K562 (cell line): ENCODE results near the gene DMWD.

ENCODE experiments used
- HNRNPH1 ChIP-seq: fragments of 200-400 bp; formaldehyde crosslinking; optimal IDR thresholded peaks from 2 replicates; pipeline ENCODE3; 2017; ENCODE audit warnings: low read depth, mild to moderate bottlenecking, low read length, moderate library complexity
- MAFG ChIP-seq: fragments of 450-650 bp; conservative IDR thresholded peaks from 2 replicates; pipeline ENCODE4 v1.6.1; 2016; ENCODE audit warnings: missing genetic modification characterization, missing compliant biosample characterization
- NBN ChIP-seq: fragments of 450-650 bp; IDR thresholded peaks from 2 replicates; pipeline ENCODE4 v1.6.1; 2016; ENCODE audit warnings: low read depth, mild to moderate bottlenecking
- POLR2AphosphoS5 ChIP-seq: IDR thresholded peaks from 2 replicates; pipeline ENCODE4 v1.6.1; 2011; ENCODE audit warnings: mild to moderate bottlenecking, low read depth, low read length, moderate library complexity; ENCODE audit not compliant: control insufficient read depth, insufficient read depth
- TGIF2 ChIP-seq: sonication (generic); formaldehyde crosslinking; IDR thresholded peaks from 2 replicates; pipeline ENCODE4 v1.8.1; 2022; ENCODE audit warnings: mild to moderate bottlenecking, missing genetic modification reagents, moderate library complexity
- ZNF253 ChIP-seq: fragments of 250-450 bp; sonication (Bioruptor Pico); conservative IDR thresholded peaks from 2 replicates; pipeline ENCODE4 v1.6.1; 2021; ENCODE audit warnings: mild to moderate bottlenecking
- TF ChIP-seq, protein P1 (sequence below), 2 experiments: IDR thresholded peaks; 2 replicates each; pipeline ENCODE4 v1.6.1; 2012; ENCODE audit warnings: improper control_type of control experiment in 2 of 2, low read depth in 2 of 2, low read length in 2 of 2, borderline replicate concordance in 1 of 2
- TF ChIP-seq, protein P2 (sequence below): IDR thresholded peaks from 2 replicates; pipeline ENCODE4 v1.6.1; 2012; ENCODE audit warnings: low read depth, low read length, improper control_type of control experiment, borderline replicate concordance

GRCh38 chr19:45801603-45802175 is 9.0 kb upstream of the DMWD start:
- no peak for TF ChIP-seq POLR2AphosphoS5
- no peak for TF ChIP-seq TGIF2
- TF ChIP-seq ZNF253 = no peak
- TF ChIP-seq, protein P1, sequence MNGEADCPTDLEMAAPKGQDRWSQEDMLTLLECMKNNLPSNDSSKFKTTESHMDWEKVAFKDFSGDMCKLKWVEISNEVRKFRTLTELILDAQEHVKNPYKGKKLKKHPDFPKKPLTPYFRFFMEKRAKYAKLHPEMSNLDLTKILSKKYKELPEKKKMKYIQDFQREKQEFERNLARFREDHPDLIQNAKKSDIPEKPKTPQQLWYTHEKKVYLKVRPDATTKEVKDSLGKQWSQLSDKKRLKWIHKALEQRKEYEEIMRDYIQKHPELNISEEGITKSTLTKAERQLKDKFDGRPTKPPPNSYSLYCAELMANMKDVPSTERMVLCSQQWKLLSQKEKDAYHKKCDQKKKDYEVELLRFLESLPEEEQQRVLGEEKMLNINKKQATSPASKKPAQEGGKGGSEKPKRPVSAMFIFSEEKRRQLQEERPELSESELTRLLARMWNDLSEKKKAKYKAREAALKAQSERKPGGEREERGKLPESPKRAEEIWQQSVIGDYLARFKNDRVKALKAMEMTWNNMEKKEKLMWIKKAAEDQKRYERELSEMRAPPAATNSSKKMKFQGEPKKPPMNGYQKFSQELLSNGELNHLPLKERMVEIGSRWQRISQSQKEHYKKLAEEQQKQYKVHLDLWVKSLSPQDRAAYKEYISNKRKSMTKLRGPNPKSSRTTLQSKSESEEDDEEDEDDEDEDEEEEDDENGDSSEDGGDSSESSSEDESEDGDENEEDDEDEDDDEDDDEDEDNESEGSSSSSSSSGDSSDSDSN (IDR thresholded peaks at IDR 0.05; ENCODE audit: borderline replicate concordance in 1 of 2, low read depth in 2 of 2, low read length in 2 of 2) = no peak
- TF ChIP-seq MAFG = no peak
- TF ChIP-seq HNRNPH1 = no peak
- no peak for TF ChIP-seq NBN
- TF ChIP-seq, protein P2, sequence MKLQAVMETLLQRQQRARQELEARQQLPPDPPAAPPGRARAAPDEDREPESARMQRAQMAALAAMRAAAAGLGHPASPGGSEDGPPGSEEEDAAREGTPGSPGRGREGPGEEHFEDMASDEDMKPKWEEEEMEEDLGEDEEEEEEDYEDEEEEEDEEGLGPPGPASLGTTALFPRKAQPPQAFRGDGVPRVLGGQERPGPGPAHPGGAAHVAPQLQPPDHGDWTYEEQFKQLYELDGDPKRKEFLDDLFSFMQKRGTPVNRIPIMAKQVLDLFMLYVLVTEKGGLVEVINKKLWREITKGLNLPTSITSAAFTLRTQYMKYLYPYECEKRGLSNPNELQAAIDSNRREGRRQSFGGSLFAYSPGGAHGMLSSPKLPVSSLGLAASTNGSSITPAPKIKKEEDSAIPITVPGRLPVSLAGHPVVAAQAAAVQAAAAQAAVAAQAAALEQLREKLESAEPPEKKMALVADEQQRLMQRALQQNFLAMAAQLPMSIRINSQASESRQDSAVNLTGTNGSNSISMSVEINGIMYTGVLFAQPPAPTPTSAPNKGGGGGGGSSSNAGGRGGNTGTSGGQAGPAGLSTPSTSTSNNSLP = no peak
